HepG2 (cell line): Measurements from ENCODE around the gene KRTAP10-2. TPM values are rescaled to one million over a fixed set of nuclear protein-coding genes. Genes with fewer than 3 reads are reported as not detected.
"Not testable (repeated sequence)": the region's sequence is repeated elsewhere in the genome, so short reads cannot be mapped to it uniquely, and the experiment has no call there.

Experiments
- ATAC-seq: fragments of 200-7000 bp; cut with Tn5 transposase; 3 replicates; pipeline ENCODE4 v1.9.1; 2020; ENCODE audit warnings: mild to moderate bottlenecking, moderate library complexity
- BruUV-seq: library from RNA; stranded (reverse); fragments of 400-500 nt; replicated peaks from 2 replicates; lab custom pipeline; 2021; lab: Mats Ljungman, UMichigan
- CTCF ChIA-PET: fragments of 300-600 bp; formaldehyde crosslinking; extraction: SDS; loops from one replicate; lab custom pipeline; 2021; ENCODE audit warnings: low total read pairs, inconsistent platforms, low intra/inter-chr PET ratio; lab: Yijun Ruan, JAX
- POLR2A ChIA-PET: fragments of 350-600 bp; sonication (Branson Sonifier 250); formaldehyde crosslinking; loops from one replicate; lab custom pipeline; 2020; ENCODE audit warnings: antibody characterized with exemption, inconsistent platforms; lab: Yijun Ruan, JAX
- DNase-seq: peaks from one replicate; pipeline ENCODE4 v3.0.0-alpha.2; 2015; ENCODE audit warnings: low spot score
- FAIRE-seq: peaks from 3 replicates; lab custom pipeline; 2011; peaks lifted over from hg19 to GRCh38; lab: Jason Lieb, UNC
- H2AFZ ChIP-seq: one replicate; pipeline ENCODE4 v1.6.1; 2011; ENCODE audit warnings: low read length, inconsistent platforms
- H3K27ac ChIP-seq: fragments of 300-600 bp; 3 replicates; pipeline ENCODE4 v1.8.0; 2011; ENCODE audit warnings: mixed run types, mild to moderate bottlenecking, mixed read lengths, low read length, inconsistent platforms; ENCODE audit not compliant: insufficient read depth; ENCODE audit errors: extremely low read length
- H3K27me3 ChIP-seq, 2 experiments: fragments of 200-600 bp in 1 of 2; 2 replicates in 1 of 2; 3 replicates in 1 of 2; pipeline versions ENCODE4 v1.6.0 to v1.8.0; 2011; ENCODE audit warnings: low read length in 2 of 2, mild to moderate bottlenecking in 2 of 2, moderate library complexity in 2 of 2, inconsistent platforms in 1 of 2; ENCODE audit not compliant: insufficient read depth in 2 of 2, control insufficient read depth in 1 of 2
- H3K36me3 ChIP-seq, 2 experiments: fragments of 200-600 bp in 1 of 2; replicated peaks in 1 of 2; 2 replicates in 1 of 2; 3 replicates in 1 of 2; pipeline versions ENCODE4 v1.5.1 to v1.8.0; 2011; ENCODE audit warnings: low read length in 2 of 2, inconsistent platforms in 1 of 2; ENCODE audit not compliant: insufficient read depth in 2 of 2, control insufficient read depth in 1 of 2
- H3K4me1 ChIP-seq: 2 replicates; pipeline ENCODE4 v1.5.1; 2012; ENCODE audit warnings: low read length, inconsistent platforms; ENCODE audit not compliant: insufficient read depth
- H3K4me2 ChIP-seq: 2 replicates; pipeline ENCODE4 v1.6.0; 2011; ENCODE audit warnings: low read depth, low read length, inconsistent platforms
- H3K4me3 ChIP-seq, 3 experiments: fragments of 200-600 bp in 1 of 3; sonication (generic), shearing (Covaris generic) in 1 of 3; replicated peaks in 1 of 3; 2 replicates each; pipeline ENCODE4 v1.5.1; 2011 to 2016; ENCODE audit warnings: low read length in 3 of 3, inconsistent platforms in 2 of 3, low read depth in 2 of 3, mild to moderate bottlenecking in 2 of 3, control low read depth in 1 of 3, mixed read lengths in 1 of 3; ENCODE audit not compliant: insufficient read depth in 1 of 3
- H3K79me2 ChIP-seq: one replicate; pipeline ENCODE4 v1.6.1; 2011; ENCODE audit warnings: low read length, inconsistent platforms; ENCODE audit not compliant: insufficient read depth
- H3K9ac ChIP-seq: 2 replicates; pipeline ENCODE4 v1.6.0; 2011; ENCODE audit warnings: mild to moderate bottlenecking, low read depth, low read length, inconsistent platforms; ENCODE audit not compliant: insufficient read depth
- H3K9me3 ChIP-seq: 2 replicates; pipeline ENCODE4 v1.5.1; 2012; ENCODE audit warnings: mild to moderate bottlenecking, low read length
- H4K20me1 ChIP-seq: 2 replicates; pipeline ENCODE4 v1.6.0; 2011; ENCODE audit warnings: inconsistent platforms, mild to moderate bottlenecking, low read length, moderate library complexity; ENCODE audit not compliant: insufficient read depth
- BHLHE40 ChIP-seq: IDR thresholded peaks from 2 replicates; pipeline ENCODE4 v1.6.1; 2011; ENCODE audit warnings: low read length, improper control_type of control experiment
- FIP1L1 ChIP-seq: fragments of 200-400 bp; formaldehyde crosslinking; IDR thresholded peaks from 2 replicates; pipeline ENCODE4 v1.6.1; 2018; ENCODE audit warnings: low read depth, mild to moderate bottlenecking, low read length, moderate library complexity, borderline replicate concordance; ENCODE audit not compliant: insufficient read depth
- KAT7 ChIP-seq: IDR thresholded peaks from 2 replicates; pipeline ENCODE4 v1.6.1; 2018; ENCODE audit warnings: borderline replicate concordance, missing compliant biosample characterization
- NCOA1 ChIP-seq: sonication (generic); formaldehyde crosslinking; IDR thresholded peaks from 2 replicates; pipeline ENCODE4 v1.9.0; 2021; ENCODE audit warnings: missing genetic modification reagents
- SIN3A ChIP-seq: IDR thresholded peaks from 2 replicates; pipeline ENCODE4 v1.6.1; 2011; ENCODE audit warnings: low read depth, mild to moderate bottlenecking, control low read depth, low read length, borderline replicate concordance
- TARDBP ChIP-seq: sonication (generic); formaldehyde crosslinking; IDR thresholded peaks from 2 replicates; pipeline ENCODE4 v1.8.0; 2022; ENCODE audit warnings: mild to moderate bottlenecking, missing genetic modification reagents
- ZMYM3 ChIP-seq: sonication (generic); formaldehyde crosslinking; IDR thresholded peaks from 2 replicates; pipeline ENCODE4 v1.5.1; 2020; ENCODE audit warnings: mild to moderate bottlenecking, missing genetic modification reagents
- ZNF260 ChIP-seq: sonication (generic); formaldehyde crosslinking; IDR thresholded peaks from 2 replicates; pipeline ENCODE4 v1.4.0; 2020; ENCODE audit warnings: missing genetic modification reagents, low read depth, mild to moderate bottlenecking, borderline replicate concordance
- ZNF317 ChIP-seq: sonication (generic); formaldehyde crosslinking; IDR thresholded peaks from 2 replicates; pipeline ENCODE4 v1.5.0; 2020; ENCODE audit warnings: mild to moderate bottlenecking, missing genetic modification reagents
- ZNF616 ChIP-seq: sonication (generic); formaldehyde crosslinking; IDR thresholded peaks from 2 replicates; pipeline ENCODE4 v1.5.0; 2020; ENCODE audit warnings: low read depth, mild to moderate bottlenecking, missing genetic modification reagents
- ZSCAN30 ChIP-seq: sonication (generic); formaldehyde crosslinking; IDR thresholded peaks from 2 replicates; pipeline ENCODE4 v1.5.0; 2020; ENCODE audit warnings: mild to moderate bottlenecking, missing genetic modification reagents
- WGBS: methylation state at CpG from one replicate; pipeline ENCODE4 v1.1.6; 2017; ENCODE audit warnings: low lambda C conversion rate; 5-methylcytosine and 5-hydroxymethylcytosine counted together
- in situ Hi-C: cut with HindIII; loops from 2 replicates; pipeline ENCODE4 v1.10.0; 2017; ENCODE audit warnings: low pct_unique_long_range_greater_than_20kb; ENCODE audit not compliant: extremely low pct_ligation_motif_present
- intact Hi-C: fragments of 100-400 bp; cut with micrococcal nuclease; formaldehyde crosslinking; loops from one replicate; pipeline ENCODE4 v1.10.0; 2022; ENCODE audit not compliant: unreplicated experiment
- polyA plus RNA-seq, 8 experiments: library from polyadenylated mRNA; depleted of rRNA in 3 of 8; stranded (reverse) in 7 of 8; unstranded in 1 of 8; fragments of >200 nt; fragmentation: Illumina TruSeq in 4 of 8; extraction: Trizol in 4 of 8; gene quantifications; 2 replicates each; pipeline versions ENCODE4 v1.2.1 to v1.2.3, GENCODE V29; 2011 to 2016; ENCODE audit warnings: low read depth in 4 of 8, missing spikeins in 1 of 8, mixed read lengths in 1 of 8; ENCODE audit not compliant: insufficient read depth in 1 of 8
- total RNA-seq, 5 experiments: library from RNA; depleted of rRNA; stranded (reverse); fragments of >200 nt; fragmentation: Illumina TruSeq; extraction: Trizol; gene quantifications; 2 replicates each; pipeline ENCODE4 v1.2.3, GENCODE V29; 2016; ENCODE audit warnings: low read depth in 1 of 5

The KRTAP10-2 gene
- total and polyA plus RNA-seq, 2 of the 13 experiments (the other 11 are each of a cell fraction or from before 2014, with no cell fraction given), result not detected

- H3K36me3 ChIP-seq, result no peaks in the 10 kb centered on the region
- H3K79me2 ChIP-seq, result no peaks in the 10 kb centered on the region
- no peak overlapping the region for H3K4me3 ChIP-seq
- no peaks in the 10 kb centered on the region for H3K9me3 ChIP-seq
- intact Hi-C loops (no loop called here), in situ Hi-C loops (no loop called here)
- ChIA-PET POLR2A (no interaction called here), CTCF (no interaction called here)
- WGBS, result 78% methylated on average over 5 of the region's 6 CpGs
- no peak overlapping the region for H3K4me2 ChIP-seq
- no peak for DNase-seq
- H3K27me3 ChIP-seq, result peaks cover 0 to 5% of the 10 kb centered on the region in 2 experiments; a peak in 2 of 5 replicates
- H4K20me1 ChIP-seq, result no peaks in the 10 kb centered on the region
- H3K27ac ChIP-seq, result no peak overlapping the region
- no TSS peak for BruUV-seq
- H3K4me1 ChIP-seq, result no peaks in the 10 kb centered on the region; the same call in 1 of the 2 replicates
- no peak overlapping the region for H3K9ac ChIP-seq
- ATAC-seq, result no peak; the same call in 2 of the 3 replicates
- TF ChIP-seq KAT7 (CRISPR knock-in tag), result no peak
- TF ChIP-seq ZNF317, result no peak
- TF ChIP-seq FIP1L1, result no peak
- TF ChIP-seq SIN3A, result no peak
- TF ChIP-seq ZNF260 (CRISPR knock-in tag), result no peak
- TF ChIP-seq BHLHE40, result no peak
- TF ChIP-seq ZSCAN30, result no peak
- no peak for TF ChIP-seq TARDBP (CRISPR knock-in tag)
- TF ChIP-seq ZNF616 (CRISPR knock-in tag), result no peak
- no peak for FAIRE-seq
- no peak overlapping the region for H2AFZ ChIP-seq
Observed at GRCh38 chr21:44552136-44552535, 831 bp upstream of the KRTAP10-2 start.

- no peak for DNase-seq
- no peak overlapping the region for H3K4me3 ChIP-seq
- no peaks in the 10 kb centered on the region for H4K20me1 ChIP-seq
- peaks cover 0 to 3% of the 10 kb centered on the region in 2 experiments; a peak in 2 of 5 replicates for H3K27me3 ChIP-seq
- H3K4me1 ChIP-seq, result no peaks in the 10 kb centered on the region; the same call in 1 of the 2 replicates
- H3K36me3 ChIP-seq, result no peaks in the 10 kb centered on the region
- no peaks in the 10 kb centered on the region for H3K79me2 ChIP-seq
- H3K9ac ChIP-seq, result no peak overlapping the region
- no peak overlapping the region for H3K27ac ChIP-seq
- 0 out of 2 replicates have a peak, but pooled peaks have one; percentile 54 for TF ChIP-seq ZMYM3 (CRISPR knock-in tag)
- no peak for TF ChIP-seq NCOA1 (CRISPR knock-in tag)
- ChIA-PET POLR2A (no interaction called here), CTCF (no interaction called here)
- ATAC-seq, result no peak
- H3K4me2 ChIP-seq, result no peak overlapping the region
- no TSS peak for BruUV-seq
- intact Hi-C loops (no loop called here), in situ Hi-C loops (no loop called here)
- no peak for FAIRE-seq
- no peak overlapping the region for H2AFZ ChIP-seq
- 52% methylated on average over 4 of the region's 10 CpGs for WGBS
- H3K9me3 ChIP-seq, result no peaks in the 10 kb centered on the region
Observed at GRCh38 chr21:44550807-44551206, 498 bp downstream of the KRTAP10-2 start.

DNA sequence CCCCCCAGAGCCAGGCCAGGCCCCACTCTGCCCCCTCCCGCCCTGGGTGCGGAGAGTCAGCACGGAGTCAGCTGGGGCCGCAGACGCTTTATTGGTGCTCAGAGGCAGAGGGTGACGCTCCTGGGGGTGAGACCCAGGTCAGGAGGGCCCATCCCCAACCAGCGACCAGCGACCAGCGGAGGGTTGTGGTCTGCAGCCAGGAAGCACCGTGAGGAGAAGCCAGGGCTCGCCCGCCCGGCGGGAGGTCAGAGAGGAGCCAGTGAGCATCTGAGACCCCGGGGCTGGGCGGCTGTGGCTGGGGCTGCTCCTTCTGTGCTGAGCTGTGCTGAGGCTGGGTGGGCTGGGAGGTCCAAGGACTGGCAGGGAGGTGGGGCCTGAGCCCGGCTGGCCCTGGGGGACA lies 1.0 kb downstream of the KRTAP10-2 start:
- in situ Hi-C loops, ATAC-seq, H3K36me3 ChIP-seq, POLR2A ChIA-PET, H3K27me3 ChIP-seq, DNase-seq, H3K4me2 ChIP-seq, BruUV-seq, H3K4me3 ChIP-seq, H4K20me1 ChIP-seq, H2AFZ ChIP-seq, H3K79me2 ChIP-seq, H3K9me3 ChIP-seq, H3K27ac ChIP-seq, H3K9ac ChIP-seq, FAIRE-seq, intact Hi-C loops, H3K4me1 ChIP-seq, CTCF ChIA-PET: not testable (repeated sequence)
- 55% methylated on average over 4 of the region's 17 CpGs for WGBS
